Naive B cell (primary cell): ENCODE measurements around the gene FHIT. TPM values are rescaled to one million over a fixed set of nuclear protein-coding genes. Genes with fewer than 3 reads are reported as not detected.

ENCODE experiments used
- ATAC-seq, 2 donors: fragments of 150-1000 bp; cut with Tn5 transposase; 2 replicates each; pipeline ENCODE4 v1.10.0; 2021; ENCODE audit warnings: low read depth in 2 of 2, mild to moderate bottlenecking in 2 of 2, moderate library complexity in 2 of 2
- DNase-seq: peaks from one replicate; pipeline ENCODE4 v3.0.0; 2022
- H3K27ac Mint-ChIP-seq, 6 donors: one replicate each; pipeline ENCODE4 v1.8.0; 2020 to 2022; ENCODE audit warnings: mild to moderate bottlenecking in 6 of 6, mixed read lengths in 6 of 6, moderate library complexity in 5 of 6, inconsistent platforms in 2 of 6
- H3K27me3 Mint-ChIP-seq, 3 donors: one replicate each; pipeline ENCODE4 v1.8.0; 2021 to 2022; ENCODE audit warnings: mixed read lengths in 3 of 3, mild to moderate bottlenecking in 1 of 3
- H3K36me3 Mint-ChIP-seq, 2 donors: one replicate each; pipeline ENCODE4 v1.8.0; 2020 to 2022; ENCODE audit warnings: mixed read lengths in 2 of 2, inconsistent platforms in 1 of 2, mild to moderate bottlenecking in 1 of 2
- H3K4me1 Mint-ChIP-seq, 3 donors: one replicate each; pipeline ENCODE4 v1.8.0; 2020 to 2022; ENCODE audit warnings: mixed read lengths in 3 of 3, inconsistent platforms in 1 of 3, mild to moderate bottlenecking in 1 of 3, moderate library complexity in 1 of 3
- H3K4me3 Mint-ChIP-seq, 8 donors: one replicate each; pipeline ENCODE4 v1.8.0; 2020 to 2022; ENCODE audit warnings: mild to moderate bottlenecking in 8 of 8, mixed read lengths in 8 of 8, moderate library complexity in 8 of 8, inconsistent platforms in 2 of 8
- H3K9me3 Mint-ChIP-seq, 7 donors: one replicate each; pipeline ENCODE4 v1.8.0; 2020 to 2022; ENCODE audit warnings: mixed read lengths in 7 of 7, mild to moderate bottlenecking in 5 of 7, inconsistent platforms in 2 of 7, moderate library complexity in 1 of 7
- polyA plus RNA-seq, 6 donors: library from polyadenylated mRNA; unstranded; fragments of 300-500 nt; fragmentation: Illumina TruSeq; gene quantifications; one replicate each; pipeline ENCODE4 v1.2.3, GENCODE V29; 2021; ENCODE audit warnings: low read depth in 6 of 6

The FHIT gene
- polyA plus RNA-seq, 6 donors from 2014 or later: 3.2 to 12.6 (median 7.1) TPM

DNA sequence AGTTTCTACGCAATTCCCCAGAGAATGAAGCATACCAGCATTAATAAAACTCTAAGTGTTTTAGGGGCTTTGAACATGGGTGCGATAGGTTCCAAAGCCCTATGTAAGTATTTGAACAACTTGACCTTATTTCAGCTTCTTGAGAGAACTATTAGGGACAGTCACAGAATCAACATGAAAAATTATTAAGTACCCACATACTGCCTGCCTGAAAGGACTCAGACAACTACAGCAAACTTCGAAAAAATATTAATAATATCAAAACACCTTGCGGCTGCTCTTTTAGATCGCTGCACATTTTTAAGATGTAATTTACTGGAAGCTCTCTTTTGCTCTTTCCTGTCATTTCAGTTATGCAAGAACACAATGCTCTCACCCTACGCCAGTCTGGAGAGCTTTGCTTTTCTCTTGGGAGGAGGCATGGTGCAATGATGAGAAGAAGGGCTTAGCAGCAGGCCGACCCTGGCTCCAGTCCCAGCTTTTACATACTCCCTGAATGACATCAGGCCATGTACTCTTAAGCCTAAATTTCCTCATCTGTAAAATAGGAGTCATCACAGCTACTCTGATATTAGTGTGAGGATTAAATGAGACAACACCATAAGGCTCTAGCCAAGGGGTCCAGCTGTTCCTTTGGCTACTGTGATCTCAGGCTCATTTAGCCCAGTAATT is 640.7 kb downstream of the FHIT start:
- no peak overlapping the region for H3K27ac Mint-ChIP-seq
- no peak for ATAC-seq
- no peaks in the 10 kb centered on the region for H3K4me1 Mint-ChIP-seq
- no peak for DNase-seq
- peaks cover 0 to 5% of the 10 kb centered on the region in 2 donors for H3K36me3 Mint-ChIP-seq
- peaks cover 0 to 3% (median 0%) of the 10 kb centered on the region in 7 donors for H3K9me3 Mint-ChIP-seq
- H3K4me3 Mint-ChIP-seq: no peak overlapping the region
- H3K27me3 Mint-ChIP-seq: no peaks in the 10 kb centered on the region

DNA sequence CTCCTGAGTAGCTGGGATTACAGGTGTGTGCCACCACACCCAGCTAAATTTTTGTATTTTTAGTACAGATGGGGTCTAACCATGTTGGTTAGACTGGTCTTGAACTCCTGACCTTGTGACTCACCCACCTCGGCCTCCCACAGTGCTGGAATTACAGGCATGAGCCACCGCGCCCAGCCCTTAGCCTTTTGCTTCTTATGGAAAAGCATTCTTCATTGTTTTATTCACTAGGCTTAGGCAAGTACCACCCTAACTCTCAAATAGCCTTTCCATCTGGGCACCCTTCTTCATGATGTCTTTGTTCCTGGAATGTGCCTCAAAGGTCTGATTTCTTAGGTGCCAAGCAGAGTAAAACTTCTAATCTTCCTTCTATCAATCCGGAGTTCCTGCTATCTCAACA is 641.8 kb downstream of the FHIT start:
- DNase-seq (no peak), ATAC-seq (no peak)
- Mint-ChIP-seq H3K4me1 (no peaks in the 10 kb centered on the region), H3K4me3 (no peak overlapping the region), H3K36me3 (peaks cover 0 to 5% of the 10 kb centered on the region in 2 donors), H3K9me3 (peaks cover 0 to 3% (median 0%) of the 10 kb centered on the region in 7 donors), H3K27ac (no peak overlapping the region), H3K27me3 (no peaks in the 10 kb centered on the region)

DNA sequence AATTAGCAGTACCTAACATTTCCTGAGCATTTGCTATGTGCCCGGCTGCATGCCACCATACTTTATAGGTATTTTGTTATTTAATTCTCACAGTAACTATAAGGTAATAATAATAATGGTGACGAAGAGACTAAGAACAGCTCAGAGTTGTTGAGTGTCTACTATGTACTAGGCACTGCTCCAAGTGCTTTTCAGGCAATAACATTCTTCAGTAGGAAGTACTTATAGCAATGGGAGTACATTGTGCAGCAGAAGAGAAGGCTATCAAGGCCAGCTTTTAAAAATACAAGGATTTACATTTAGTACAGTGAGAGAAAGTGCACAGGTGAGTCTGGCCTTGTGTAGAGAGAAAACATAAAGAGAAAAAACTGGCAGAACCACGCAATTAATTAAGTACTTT is 647.4 kb downstream of the FHIT start:
- Mint-ChIP-seq H3K27me3 (no peaks in the 10 kb centered on the region), H3K4me3 (no peak overlapping the region), H3K4me1 (peaks cover 0 to 5% (median 4%) of the 10 kb centered on the region in 3 donors), H3K36me3 (no peaks in the 10 kb centered on the region), H3K9me3 (no peaks in the 10 kb centered on the region), H3K27ac (no peak overlapping the region)
- ATAC-seq (no peak), DNase-seq (no peak)

DNA sequence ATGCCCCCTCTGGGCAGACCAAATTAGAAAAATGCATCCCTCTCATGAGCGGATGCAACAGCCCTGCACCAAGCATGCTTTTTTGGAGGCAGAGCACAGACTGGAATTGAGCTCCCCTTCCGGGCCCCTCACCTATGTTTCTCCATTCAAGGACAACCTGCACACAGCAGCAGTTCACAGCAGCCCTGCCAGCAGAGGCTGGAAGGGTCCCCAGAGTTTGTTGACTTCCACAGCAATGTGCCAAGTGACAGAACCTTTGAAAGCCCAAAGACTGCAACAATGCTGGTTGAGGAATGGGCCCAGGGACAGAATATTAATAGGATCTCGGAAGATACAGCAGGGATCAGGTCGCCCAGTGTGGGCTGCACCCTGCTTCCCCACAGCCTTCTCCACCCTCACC is 650.4 kb downstream of the FHIT start:
- no peak overlapping the region for H3K27ac Mint-ChIP-seq

DNA sequence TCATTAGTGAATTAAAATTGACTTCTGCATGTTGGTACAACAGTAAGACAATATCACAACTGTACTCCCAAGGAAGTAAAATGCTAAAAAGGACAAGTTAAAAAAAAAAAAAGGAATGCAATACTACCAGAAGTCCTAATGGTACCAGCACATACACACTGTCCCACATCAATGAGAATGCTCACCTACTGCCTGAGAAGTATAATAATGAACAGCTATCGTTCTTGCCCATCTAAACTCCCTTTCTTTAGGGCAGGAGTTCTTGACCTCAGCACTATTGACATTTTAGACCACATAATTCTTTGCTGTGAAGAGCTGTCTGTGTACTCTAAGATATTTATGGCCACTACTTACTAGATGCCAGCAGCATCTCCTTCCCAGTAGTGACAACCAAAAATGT is 651.7 kb downstream of the FHIT start:
- Mint-ChIP-seq H3K4me3 (no peak overlapping the region), H3K9me3 (no peaks in the 10 kb centered on the region), H3K36me3 (no peaks in the 10 kb centered on the region), H3K27me3 (peaks cover 0 to 8% (median 6%) of the 10 kb centered on the region in 3 donors), H3K4me1 (peaks cover under 1 to 9% (median 7%) of the 10 kb centered on the region in 3 donors), H3K27ac (peak overlapping the region in 1 of 6 donors; percentile 73)
- ATAC-seq: no peak
- no peak for DNase-seq

More for the DNA sequence above, 650.4 kb downstream of the FHIT start:
- Mint-ChIP-seq H3K9me3 (no peaks in the 10 kb centered on the region), H3K27me3 (peaks cover 0 to 8% (median 6%) of the 10 kb centered on the region in 3 donors), H3K4me1 (peaks cover 0 to 5% (median 4%) of the 10 kb centered on the region in 3 donors), H3K36me3 (no peaks in the 10 kb centered on the region), H3K4me3 (no peak overlapping the region)
- ATAC-seq (no peak), DNase-seq (no peak)

DNA sequence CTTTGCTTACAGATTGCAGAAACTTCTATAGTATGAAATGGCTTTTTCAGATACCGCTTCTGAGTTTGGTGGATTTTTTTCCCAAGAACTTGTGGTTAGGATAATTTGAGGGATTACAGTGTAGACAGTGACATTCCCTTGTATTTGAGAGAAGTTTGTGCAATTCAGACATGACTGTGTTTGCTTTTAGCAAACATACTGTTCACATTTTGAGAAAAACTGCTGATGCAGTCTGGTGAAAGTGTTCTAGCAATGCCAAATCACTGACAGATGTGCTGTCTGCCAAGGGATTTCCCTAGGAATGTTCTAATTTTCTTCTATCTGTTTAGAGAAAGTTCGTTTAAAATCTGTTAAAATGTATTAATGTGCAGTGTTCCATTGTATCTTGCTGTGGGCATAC is 652.6 kb downstream of the FHIT start:
- H3K27ac Mint-ChIP-seq: no peak overlapping the region
- no peaks in the 10 kb centered on the region for H3K9me3 Mint-ChIP-seq
- ATAC-seq (no peak), DNase-seq (no peak)
- H3K27me3 Mint-ChIP-seq: peaks cover 0 to 8% (median 6%) of the 10 kb centered on the region in 3 donors
- peaks cover 6 to 11% (median 9%) of the 10 kb centered on the region in 3 donors for H3K4me1 Mint-ChIP-seq
- no peak overlapping the region for H3K4me3 Mint-ChIP-seq
- no peaks in the 10 kb centered on the region for H3K36me3 Mint-ChIP-seq

DNA sequence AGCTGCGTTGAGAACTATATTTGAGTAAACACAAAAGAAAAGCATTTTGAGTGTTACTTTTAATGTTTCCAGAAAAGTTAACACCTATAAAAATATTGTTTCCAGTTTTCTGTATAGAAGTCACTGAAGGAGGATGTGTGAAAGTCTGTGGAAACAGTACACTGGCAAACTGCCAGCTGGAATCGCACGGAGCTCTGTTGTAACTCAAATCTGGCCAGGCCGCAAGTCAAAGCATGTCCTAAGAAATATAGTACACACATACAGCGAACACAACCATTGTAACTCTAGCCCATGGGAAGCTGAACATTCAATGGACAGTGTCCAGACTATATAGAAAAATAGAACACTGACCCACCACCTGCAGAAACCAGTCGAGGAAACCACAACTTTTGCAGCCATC is 657.2 kb downstream of the FHIT start:
- H3K9me3 Mint-ChIP-seq: no peaks in the 10 kb centered on the region
- H3K4me3 Mint-ChIP-seq: no peak overlapping the region
- peaks cover 5 to 6% (median 6%) of the 10 kb centered on the region in 3 donors for H3K4me1 Mint-ChIP-seq
- DNase-seq (no peak), ATAC-seq (no peak)
- H3K27ac Mint-ChIP-seq: no peak overlapping the region
- H3K27me3 Mint-ChIP-seq: peaks cover 0 to 8% (median 6%) of the 10 kb centered on the region in 3 donors
- no peaks in the 10 kb centered on the region for H3K36me3 Mint-ChIP-seq

DNA sequence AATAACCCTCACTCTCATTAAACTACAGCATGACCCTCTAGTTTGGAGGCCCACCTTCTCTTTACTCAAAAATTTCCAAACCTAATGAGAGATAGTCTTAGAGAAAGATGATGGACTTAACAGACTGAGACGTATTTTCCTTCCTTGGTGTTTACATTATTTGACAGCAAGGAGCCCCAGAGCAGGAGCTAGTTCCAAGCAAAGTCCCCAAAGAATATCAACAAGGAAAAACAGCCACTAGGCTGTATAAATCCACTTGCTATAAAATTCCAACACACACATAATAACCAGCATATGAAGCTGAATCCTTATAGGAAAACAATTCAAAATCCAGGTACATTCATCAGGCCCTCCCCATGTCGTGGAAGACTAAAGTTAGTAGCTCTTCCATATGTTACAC is 660.0 kb downstream of the FHIT start:
- H3K4me1 Mint-ChIP-seq: peaks cover 5 to 10% (median 9%) of the 10 kb centered on the region in 3 donors
- H3K27ac Mint-ChIP-seq: peak overlapping the region in 1 of 6 donors; percentile 23
- H3K27me3 Mint-ChIP-seq: peaks cover 0 to 4% (median 2%) of the 10 kb centered on the region in 3 donors
- no peak overlapping the region for H3K4me3 Mint-ChIP-seq
- no peak for DNase-seq
- H3K36me3 Mint-ChIP-seq: no peaks in the 10 kb centered on the region
- no peak for ATAC-seq
- H3K9me3 Mint-ChIP-seq: no peaks in the 10 kb centered on the region

DNA sequence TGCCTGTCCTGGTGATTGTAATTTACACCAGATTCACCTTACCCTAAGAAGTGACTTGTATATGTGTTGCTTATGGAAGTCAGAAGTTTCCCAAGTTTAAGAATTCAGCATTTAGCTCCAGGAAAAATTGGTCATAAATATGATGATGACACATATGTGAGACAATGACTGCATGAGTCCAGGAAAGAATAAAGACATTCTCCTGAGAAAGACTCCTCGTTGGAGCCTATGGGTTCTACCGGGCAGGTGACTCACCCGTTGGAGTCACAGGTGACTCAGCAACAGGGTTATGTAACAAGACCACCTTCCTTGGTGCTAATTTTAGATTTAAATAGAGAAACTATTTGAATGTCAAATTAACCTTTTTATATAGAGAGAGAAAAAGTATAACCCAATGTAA is 662.4 kb downstream of the FHIT start:
- ATAC-seq (no peak), DNase-seq (no peak)
- Mint-ChIP-seq H3K27ac (no peak overlapping the region), H3K4me1 (peaks cover 5 to 11% (median 10%) of the 10 kb centered on the region in 3 donors), H3K27me3 (no peaks in the 10 kb centered on the region), H3K4me3 (no peak overlapping the region), H3K36me3 (no peaks in the 10 kb centered on the region), H3K9me3 (no peaks in the 10 kb centered on the region)

DNA sequence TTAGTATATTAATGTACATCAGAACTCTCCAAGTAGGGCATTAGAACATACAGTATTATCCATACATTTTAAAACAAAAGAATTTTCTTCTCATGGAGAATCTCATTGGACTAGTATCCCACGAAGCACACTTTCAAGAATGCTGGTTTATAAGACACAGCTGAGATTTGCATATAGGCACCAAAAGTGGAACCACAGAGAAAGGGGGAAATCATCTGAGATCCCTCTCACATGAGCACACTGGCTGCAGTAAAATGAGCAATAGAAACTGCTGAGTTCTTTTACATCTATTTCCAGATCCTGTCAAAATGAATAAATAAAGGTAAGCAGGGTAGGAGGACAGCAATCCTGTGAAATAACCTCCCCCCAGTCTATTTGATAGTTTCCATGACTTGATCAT is 665.3 kb downstream of the FHIT start:
- DNase-seq (peak; percentile 17), ATAC-seq (peak; percentile 73 to 91)
- no peak overlapping the region for H3K4me3 Mint-ChIP-seq
- H3K27ac Mint-ChIP-seq: no peak overlapping the region
- H3K4me1 Mint-ChIP-seq: peaks cover 5 to 11% (median 10%) of the 10 kb centered on the region in 3 donors
- no peaks in the 10 kb centered on the region for H3K9me3 Mint-ChIP-seq
- H3K27me3 Mint-ChIP-seq: no peaks in the 10 kb centered on the region
- no peaks in the 10 kb centered on the region for H3K36me3 Mint-ChIP-seq

DNA sequence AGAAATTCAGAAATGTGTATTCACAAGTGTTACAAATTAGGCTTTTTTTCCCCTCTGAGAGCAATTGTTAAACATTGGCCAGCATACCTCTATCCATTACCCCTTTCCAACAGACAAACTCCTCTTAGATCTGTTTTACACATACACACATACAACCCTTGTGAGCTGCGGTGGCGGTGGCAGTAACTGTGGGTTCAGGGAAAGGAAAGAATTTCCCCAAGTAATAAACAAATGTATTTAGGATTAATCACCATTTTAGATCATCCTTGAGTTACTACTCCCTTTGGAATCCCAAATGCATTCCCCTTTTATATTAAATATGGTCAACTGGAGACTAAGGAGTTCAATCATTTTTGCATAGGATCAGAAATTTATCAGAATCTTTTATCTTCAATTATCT is 667.0 kb downstream of the FHIT start:
- DNase-seq (no peak), ATAC-seq (no peak)
- Mint-ChIP-seq H3K27me3 (no peaks in the 10 kb centered on the region), H3K4me1 (peaks cover 5 to 11% (median 10%) of the 10 kb centered on the region in 3 donors), H3K36me3 (no peaks in the 10 kb centered on the region), H3K9me3 (no peaks in the 10 kb centered on the region), H3K4me3 (no peak overlapping the region), H3K27ac (no peak overlapping the region)

DNA sequence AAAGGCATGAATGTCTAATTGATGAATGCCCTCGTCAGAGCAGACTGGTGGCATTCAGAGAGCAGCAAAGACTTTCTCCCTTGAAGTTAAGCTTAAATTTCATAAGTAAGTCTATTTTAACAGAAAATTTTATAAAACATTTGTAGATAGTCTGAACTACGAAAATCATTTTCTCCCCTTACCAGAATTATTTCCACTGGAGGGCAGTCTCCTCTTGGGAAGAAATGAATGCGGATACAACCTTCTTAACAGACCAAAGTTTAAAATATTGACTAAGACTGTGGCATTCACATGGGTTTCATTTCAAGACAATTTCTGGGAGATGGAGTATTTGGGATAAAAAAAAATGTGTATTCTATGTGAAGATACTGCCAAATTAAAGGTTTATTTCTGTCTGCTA is 669.0 kb downstream of the FHIT start:
- Mint-ChIP-seq H3K36me3 (no peaks in the 10 kb centered on the region), H3K9me3 (no peaks in the 10 kb centered on the region), H3K27ac (no peak overlapping the region), H3K27me3 (no peaks in the 10 kb centered on the region), H3K4me3 (no peak overlapping the region), H3K4me1 (peaks cover 17 to 26% (median 22%) of the 10 kb centered on the region in 3 donors)
- ATAC-seq (no peak), DNase-seq (no peak)

DNA sequence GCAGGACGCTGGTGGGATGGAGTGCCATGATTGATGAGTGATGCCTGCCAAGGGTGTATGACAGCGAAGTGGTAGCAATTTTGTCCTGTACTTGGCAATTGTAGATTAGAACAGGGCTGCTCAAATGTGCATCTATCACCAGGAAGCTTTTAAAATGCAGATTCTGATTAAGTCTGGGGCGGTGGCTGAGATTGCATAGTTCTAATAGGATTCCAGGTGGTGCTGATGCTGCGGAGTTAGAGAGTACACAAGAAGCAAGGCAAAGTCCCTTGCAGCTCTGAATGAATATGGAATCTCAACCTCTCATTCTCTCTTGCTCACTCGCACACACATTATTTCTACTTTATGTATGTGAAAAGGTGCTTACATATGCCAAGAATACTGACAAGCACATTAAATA is 670.4 kb downstream of the FHIT start:
- Mint-ChIP-seq H3K9me3 (no peaks in the 10 kb centered on the region), H3K4me1 (peaks cover 16 to 24% (median 17%) of the 10 kb centered on the region in 3 donors), H3K27me3 (no peaks in the 10 kb centered on the region), H3K4me3 (no peak overlapping the region), H3K27ac (peak overlapping the region in 1 of 6 donors; percentile 51), H3K36me3 (no peaks in the 10 kb centered on the region)
- no peak for DNase-seq
- no peak for ATAC-seq

DNA sequence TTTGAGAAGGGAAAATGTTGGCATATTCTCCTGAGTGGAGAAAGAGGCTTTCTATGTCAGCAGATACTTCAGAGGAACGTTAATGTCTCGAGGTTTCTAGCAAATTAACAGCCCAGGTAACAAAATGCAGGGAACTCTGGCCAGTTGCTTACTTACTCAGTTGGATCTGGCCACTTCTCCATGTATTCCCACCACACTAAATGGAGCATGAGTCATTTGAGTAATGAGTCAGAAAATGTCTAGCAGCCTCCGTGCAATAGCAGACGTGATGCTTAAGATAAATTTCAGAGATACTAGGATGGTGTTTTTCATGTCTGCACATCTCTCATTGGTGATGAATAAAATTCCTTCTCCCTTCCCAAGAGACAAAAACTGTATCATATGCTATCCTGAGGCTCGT is 671.5 kb downstream of the FHIT start:
- Mint-ChIP-seq H3K4me1 (peaks cover 17 to 24% (median 18%) of the 10 kb centered on the region in 3 donors), H3K27me3 (peaks cover 0 to 4% (median 0%) of the 10 kb centered on the region in 3 donors), H3K4me3 (no peak overlapping the region), H3K27ac (no peak overlapping the region), H3K36me3 (no peaks in the 10 kb centered on the region), H3K9me3 (no peaks in the 10 kb centered on the region)
- DNase-seq (no peak), ATAC-seq (no peak)
